ENCODE data around the gene QKI.
"Not testable (repeated sequence)": the region's sequence is repeated elsewhere in the genome, so short reads cannot be mapped to it uniquely, and the experiment has no call there.

DNA sequence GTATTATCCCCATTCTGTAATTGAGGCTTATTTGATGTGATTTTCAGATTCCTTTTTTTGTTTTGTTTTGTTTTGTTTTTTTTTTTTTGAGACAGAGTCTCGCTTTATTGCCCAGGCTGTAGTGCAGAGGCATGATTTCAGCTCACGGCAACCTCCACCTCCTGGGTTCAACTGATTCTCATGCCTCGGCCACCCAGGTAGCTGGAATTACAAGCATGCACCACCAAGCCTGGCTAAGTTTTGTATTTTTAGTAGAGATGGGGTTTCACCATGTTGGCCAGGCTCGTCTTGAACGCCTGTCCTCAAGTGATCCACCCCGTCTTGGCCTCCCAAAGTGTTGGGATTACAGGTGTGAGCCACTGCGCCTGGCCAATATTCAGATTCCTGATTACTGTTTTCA lies 62.4 kb downstream of the QKI start:
- TF ChIP-seq, protein P1, sequence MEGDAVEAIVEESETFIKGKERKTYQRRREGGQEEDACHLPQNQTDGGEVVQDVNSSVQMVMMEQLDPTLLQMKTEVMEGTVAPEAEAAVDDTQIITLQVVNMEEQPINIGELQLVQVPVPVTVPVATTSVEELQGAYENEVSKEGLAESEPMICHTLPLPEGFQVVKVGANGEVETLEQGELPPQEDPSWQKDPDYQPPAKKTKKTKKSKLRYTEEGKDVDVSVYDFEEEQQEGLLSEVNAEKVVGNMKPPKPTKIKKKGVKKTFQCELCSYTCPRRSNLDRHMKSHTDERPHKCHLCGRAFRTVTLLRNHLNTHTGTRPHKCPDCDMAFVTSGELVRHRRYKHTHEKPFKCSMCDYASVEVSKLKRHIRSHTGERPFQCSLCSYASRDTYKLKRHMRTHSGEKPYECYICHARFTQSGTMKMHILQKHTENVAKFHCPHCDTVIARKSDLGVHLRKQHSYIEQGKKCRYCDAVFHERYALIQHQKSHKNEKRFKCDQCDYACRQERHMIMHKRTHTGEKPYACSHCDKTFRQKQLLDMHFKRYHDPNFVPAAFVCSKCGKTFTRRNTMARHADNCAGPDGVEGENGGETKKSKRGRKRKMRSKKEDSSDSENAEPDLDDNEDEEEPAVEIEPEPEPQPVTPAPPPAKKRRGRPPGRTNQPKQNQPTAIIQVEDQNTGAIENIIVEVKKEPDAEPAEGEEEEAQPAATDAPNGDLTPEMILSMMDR (optimal IDR thresholded peaks at IDR 0.05 in 1 of 3, IDR thresholded peaks at IDR 0.05 in 1 of 3, conservative IDR thresholded peaks at IDR 0.05 in 1 of 3; ENCODE audit: extremely low read depth in 1 of 3, insufficient read depth in 2 of 3, low read length in 3 of 3), result not testable (repeated sequence)
- TF ChIP-seq EZH2 (IDR thresholded peaks at IDR 0.05; ENCODE audit: low read length), result not testable (repeated sequence)

Data from keratinocyte (primary cell).